HG02759 (cell line): Measurements from ENCODE around the gene IRF4.
"Not testable (repeated sequence)": the region's sequence is repeated elsewhere in the genome, so short reads cannot be mapped to it uniquely, and the experiment has no call there.

Source experiments
- ATAC-seq: cut with Tn5 transposase; IDR thresholded peaks from one replicate; pipeline ENCODE4 v1.9.1; 2021; ENCODE audit warnings: mild to moderate bottlenecking, moderate library complexity; ENCODE audit not compliant: unreplicated experiment

The IRF4 gene

DNA sequence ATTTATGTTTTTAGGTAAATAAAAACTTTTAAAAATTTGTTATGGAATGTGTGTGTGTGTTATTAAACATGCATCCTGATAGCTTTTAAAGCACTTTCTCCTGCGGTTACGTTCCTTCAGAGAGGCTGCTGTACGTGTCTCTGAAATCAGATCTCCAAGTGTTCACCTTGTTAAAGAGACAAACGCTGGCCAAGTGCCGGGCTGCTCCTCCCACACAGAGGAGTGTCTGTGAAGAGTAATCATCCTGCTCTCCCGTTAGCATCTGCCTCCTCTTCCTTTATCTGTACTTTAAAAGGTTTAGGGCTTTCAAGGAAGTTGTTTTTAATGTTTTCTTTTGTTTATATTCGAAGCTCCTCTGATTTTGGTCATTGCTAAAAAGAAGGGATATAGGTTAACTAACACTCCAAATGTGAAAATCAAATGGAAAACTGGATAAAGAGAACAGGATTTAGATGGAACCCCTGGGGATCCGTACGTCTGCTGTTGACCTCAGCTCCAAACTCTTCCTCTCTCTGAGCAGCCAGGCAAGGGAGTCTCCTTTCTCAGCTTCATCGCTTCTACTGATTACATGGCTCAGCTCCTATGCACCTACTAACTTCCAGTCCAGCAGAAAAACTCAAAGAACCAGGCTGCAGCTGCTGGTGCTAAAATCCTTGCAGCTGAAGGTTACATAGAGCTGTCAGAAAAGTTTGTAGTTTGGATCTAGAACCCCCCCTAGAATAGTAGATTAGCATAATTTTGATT lies 20.0 kb downstream of the IRF4 start:
- ATAC-seq = no peak

- ATAC-seq = no peak
Observed at GRCh38 chr6:412146-412886, 20.8 kb downstream of the IRF4 start.

DNA sequence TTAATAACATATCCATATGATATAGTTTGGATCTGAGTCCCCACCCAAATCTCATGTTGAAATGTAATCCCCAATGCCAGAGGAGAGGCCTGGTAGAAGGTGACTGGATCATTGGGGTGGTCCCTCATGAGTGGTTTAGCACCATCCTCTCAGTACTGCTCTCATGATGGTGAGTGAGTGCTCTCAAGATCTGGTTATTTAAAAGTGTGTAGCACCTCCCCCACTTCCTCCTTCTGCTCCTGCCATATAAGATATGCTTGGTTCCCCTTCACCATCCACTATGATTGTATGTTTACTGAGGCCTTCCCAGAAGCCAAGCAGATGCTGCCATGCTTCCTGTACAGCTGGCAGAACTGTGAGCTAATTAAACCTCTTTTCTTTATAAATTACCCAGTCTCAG lies 22.9 kb downstream of the IRF4 start:
- ATAC-seq = no peak

DNA sequence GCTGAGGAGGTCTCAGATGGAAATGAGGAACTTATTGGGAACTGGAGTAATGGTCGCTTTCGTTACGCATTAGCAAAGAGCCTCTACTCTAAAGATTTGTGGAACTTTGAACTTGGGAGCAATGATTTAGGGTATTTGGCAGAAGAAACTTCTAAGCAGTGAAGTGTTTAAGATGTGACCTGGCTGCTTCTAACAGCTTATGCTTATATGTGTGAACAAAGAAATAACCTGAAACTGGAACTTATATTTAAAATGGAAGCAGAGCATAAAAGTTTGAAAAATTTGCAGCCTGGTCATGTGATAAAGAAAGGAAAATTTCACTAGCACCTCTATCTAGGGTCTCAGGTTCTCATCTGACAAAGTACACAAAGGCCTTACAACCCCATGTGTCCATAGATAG lies 23.5 kb downstream of the IRF4 start:
- ATAC-seq = no peak

- no peak for ATAC-seq
Observed at GRCh38 chr6:421211-421610, 29.7 kb downstream of the IRF4 start.

DNA sequence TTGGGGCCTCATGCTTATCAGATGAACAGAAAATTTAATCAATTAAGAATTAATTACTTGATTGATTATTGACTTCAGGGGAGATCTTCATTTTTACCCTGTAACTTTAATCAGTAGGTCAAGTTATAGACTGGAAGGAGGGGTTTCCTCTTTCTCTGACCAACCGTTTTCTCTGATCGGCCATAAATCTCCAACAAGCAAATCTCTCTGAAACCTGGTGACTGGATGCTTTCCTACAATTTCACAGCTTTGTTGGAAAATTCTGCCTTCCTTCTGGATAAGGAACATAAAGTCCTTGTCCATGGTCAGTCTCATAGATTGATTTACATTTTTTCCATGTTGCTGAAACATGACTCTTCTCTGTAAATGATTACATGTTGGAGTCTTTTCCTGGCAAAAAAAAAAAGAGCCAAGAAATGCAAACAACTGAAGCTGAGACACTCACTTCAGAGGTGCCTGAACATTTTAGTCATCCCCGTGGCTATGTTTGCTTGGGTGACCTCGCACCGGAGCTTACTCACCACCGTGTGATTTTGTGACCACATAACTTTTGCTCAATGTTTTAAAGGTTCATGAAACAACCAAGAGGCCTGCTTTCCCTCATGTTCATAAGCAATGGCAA lies 31.0 kb downstream of the IRF4 start:
- ATAC-seq = peak; percentile 87

DNA sequence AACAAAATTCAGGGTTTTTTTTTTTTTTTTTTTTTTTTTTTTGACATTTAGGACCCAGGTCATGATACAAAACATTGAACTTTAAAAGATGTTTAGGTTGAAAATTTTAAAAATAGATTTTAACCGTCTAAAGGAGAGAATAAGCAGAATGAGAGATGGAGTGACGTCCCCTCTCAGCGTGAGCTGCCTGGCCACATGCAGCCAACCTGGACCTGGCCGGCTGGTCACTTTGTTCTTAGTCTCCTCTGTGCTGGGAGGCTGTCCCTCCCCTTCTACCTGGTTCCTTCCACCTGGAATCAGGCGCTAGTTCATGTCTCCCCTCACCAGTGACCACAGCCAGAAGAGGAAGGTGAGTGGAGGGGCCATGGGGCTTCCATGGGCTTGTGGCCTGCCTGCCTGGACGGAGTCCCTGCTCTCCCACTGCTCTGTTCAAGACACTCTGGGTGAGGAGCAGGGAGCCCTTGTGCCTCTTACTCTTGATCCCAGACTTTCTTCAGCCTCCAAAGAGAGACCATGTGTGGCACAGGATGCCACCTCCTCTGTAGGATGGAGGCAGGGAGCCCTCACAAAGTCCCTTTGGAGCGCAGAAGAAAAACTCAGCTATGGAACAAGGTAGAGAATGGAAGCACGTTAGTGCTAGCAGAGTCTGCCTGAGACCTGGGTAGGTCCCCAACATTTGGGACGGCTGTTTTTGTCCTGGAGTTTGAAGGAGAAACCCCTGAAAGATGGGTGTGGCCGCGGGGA lies 31.7 kb downstream of the IRF4 start:
- no peak for ATAC-seq

DNA sequence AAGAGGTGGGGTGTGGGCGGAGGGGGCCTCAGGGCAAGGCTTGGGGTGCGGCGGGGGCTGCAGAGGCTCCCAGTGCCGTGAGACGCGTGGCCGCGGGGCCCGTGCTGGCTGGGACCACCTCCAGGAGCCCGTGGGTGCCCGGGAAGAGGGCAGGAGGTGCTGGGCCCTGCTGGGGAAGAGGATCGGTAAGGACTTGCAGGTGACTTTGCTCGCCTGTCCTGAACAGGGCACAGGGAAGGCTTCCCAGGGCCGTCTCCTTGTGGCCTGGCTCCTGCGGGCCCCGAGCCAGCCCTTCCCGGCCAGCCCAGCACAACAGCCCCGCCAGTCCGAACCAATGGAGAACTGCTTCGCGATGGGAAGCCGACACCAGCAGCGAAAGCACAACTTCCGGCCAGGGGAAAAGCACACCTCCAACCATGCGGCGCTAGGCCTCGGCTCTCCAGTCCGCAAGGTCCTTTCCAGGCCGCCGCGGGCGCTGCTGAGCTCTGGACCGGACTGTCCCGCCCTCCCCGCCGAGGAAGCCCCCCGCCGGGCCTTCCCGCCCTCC lies 32.3 kb downstream of the IRF4 start:
- ATAC-seq = no peak

GRCh38 chr6:424741-425417 lies 33.3 kb downstream of the IRF4 start:
- ATAC-seq = no peak

DNA sequence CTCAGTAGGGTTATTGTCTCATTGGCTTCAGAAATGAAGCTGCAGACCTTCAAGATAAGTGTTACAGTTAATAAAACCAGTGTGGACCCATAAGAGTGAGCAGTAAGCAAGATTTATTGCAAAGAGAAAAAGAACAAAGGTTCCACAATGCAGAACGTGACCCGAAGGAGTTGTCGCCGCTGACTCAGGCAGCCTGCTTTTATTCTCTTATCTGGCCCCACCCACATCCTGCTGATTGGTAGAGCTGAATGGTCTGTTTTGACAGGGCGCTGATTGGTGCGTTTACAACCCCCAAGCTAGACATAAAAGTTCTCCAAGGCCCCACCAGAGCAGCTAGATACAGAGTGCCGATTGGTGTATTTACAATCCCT lies 33.9 kb downstream of the IRF4 start:
- not testable (repeated sequence) for ATAC-seq

- ATAC-seq = not testable (repeated sequence)
Observed at GRCh38 chr6:426198-426738, 34.7 kb downstream of the IRF4 start.

DNA sequence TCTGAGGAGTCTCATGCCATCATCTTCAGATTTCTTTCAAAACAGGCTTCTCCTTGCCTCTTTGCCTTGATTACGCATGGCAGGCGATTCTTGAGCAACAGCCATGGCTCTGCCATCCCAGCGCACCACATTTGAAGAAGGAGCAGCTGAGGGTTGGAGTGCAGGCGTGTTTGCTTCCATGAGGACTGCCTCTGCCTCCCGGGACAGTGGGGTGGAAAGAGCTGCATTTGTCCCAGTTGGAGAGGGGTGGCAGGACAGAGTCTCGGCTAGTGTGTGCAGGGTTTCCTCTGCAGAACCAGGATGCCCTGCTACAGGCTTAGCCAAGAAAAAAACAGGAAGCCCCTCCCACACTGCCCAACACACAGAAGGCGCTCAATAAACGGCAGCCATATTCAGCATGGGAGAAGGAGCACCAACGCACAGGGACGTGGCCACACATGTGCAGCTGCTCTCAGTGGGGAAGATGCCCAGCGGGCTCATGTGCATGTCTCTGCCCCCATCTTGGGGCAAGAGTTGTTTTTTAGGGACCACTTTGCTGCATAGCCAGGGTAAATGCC lies 36.6 kb downstream of the IRF4 start:
- no peak for ATAC-seq

DNA sequence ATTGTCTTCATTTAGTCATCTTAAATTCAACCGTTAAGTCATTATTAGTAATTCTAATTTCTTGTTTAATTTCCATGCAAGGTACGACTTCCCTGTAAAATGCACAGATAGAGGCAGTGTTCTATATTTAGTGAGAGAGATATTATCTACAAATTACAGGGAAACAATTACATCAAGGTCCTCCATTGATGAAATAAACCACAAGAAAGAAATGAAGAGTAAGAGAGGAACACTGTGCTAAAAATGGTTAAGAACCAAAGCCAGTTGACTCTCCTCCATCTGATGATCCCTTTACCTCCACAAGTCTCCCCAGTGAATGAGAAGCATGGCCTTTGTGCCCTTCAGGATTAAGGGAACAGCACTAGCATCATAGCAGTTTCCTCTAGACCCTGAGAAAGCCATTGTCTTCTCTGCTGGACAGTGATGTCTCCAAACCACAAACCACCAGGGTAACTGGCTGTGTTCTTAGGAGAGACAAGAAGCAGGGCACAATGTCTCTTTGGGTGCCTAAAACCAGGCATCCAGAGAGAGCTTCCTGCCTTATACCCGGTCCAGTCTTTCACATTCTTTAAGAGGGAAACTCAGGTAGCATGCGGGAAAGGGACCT lies 38.1 kb downstream of the IRF4 start:
- no peak for ATAC-seq

GRCh38 chr6:431504-431903 lies 40.0 kb downstream of the IRF4 start:
- ATAC-seq = peak; percentile 51

- ATAC-seq = peak; percentile 15
Observed at GRCh38 chr6:431986-432385, 40.4 kb downstream of the IRF4 start.

- ATAC-seq = no peak
Observed at GRCh38 chr6:434051-434705, 42.6 kb downstream of the IRF4 start.

GRCh38 chr6:435441-436307 lies 44.1 kb downstream of the IRF4 start:
- ATAC-seq = no peak
